ENCODE measurements around the gene SAMD10. TPM values are rescaled to one million over a fixed set of nuclear protein-coding genes. Genes with fewer than 3 reads are reported as not detected.
"Not testable (repeated sequence)": the region's sequence is repeated elsewhere in the genome, so short reads cannot be mapped to it uniquely, and the experiment has no call there.

Gene SAMD10
- total and polyA plus RNA-seq, 2 of the 8 experiments (the other 6 are each of a cell fraction or from before 2014, with no cell fraction given) = 3.0 to 5.2 TPM

DNA sequence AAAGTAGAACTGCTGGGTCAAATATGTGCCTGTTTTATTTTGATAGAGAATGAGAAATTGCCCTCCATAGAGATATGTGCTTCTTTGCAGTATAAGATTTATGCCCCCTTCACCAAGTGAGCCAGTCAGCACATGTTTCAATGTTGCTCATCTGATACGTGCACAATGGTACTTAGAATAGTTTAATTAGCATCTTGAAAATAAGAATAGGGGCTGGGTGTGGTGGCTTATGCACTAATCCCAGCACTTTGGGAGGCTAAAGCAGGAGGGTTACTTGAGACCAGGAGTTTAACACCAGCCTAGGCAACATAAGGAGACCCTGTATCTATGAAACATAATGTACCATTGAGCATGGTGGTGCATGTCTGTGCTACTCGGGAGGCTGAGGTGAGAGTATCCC is 36.2 kb upstream of the SAMD10 start (continued):
- no peak for TF ChIP-seq CEBPB (IDR thresholded peaks at IDR 0.05; ENCODE audit: low read depth, low read length)

DNA sequence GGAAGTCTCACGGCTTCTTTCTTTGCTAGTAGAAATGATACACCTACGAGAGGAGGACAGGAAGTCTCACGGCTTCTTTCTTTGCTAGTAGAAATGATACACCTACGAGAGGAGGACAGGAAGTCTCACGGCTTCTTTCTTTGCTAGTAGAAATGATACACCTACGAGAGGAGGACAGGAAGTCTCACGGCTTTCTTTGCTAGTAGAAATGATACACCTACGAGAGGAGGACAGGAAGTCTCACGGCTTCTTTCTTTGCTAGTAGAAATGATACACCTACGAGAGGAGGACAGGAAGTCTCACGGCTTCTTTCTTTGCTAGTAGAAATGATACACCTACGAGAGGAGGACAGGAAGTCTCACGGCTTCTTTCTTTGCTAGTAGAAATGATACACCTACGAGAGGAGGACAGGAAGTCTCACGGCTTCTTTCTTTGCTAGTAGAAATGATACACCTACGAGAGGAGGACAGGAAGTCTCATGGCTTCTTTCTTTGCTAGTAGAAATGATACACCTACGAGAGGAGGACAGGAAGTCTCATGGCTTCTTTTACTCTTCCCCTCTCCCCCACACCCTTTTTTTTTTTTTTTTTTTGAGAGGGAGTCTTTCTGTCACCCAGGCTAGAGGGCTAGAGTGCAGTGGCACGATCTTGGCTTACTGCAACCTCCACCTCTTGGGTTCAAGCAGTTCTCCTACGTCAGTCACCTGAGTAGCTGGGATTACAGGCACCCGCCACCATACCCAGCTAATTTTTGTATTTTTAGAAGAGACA is 33.1 kb upstream of the SAMD10 start:
- WGBS, 2 experiments (ENCODE audit: extremely low coverage in 1 of 2, insufficient coverage in 1 of 2, insufficient read length in 1 of 2, insufficient replicate concordance in 2 of 2, low coverage in 1 of 2, low lambda C conversion rate in 2 of 2, missing lambda C conversion rate in 1 of 2) = 88% methylated on average over 6 of the region's 20 CpGs; no CpG with 5 or more reads in 1 of the 2 experiments

More for the DNA sequence above, 33.1 kb upstream of the SAMD10 start:
- H3K4me2 ChIP-seq (ENCODE audit: insufficient read depth in 1 of 2, low read depth in 2 of 2, low read length in 2 of 2); H2BK120ac ChIP-seq (replicated peaks; ENCODE audit: low read depth, low read length); H3K23me2 ChIP-seq (ENCODE audit: low read depth, low read length); H4K20me1 ChIP-seq (replicated peaks in 1 of 2; ENCODE audit: control insufficient read depth in 1 of 2, insufficient read depth in 2 of 2, low read length in 2 of 2); POLR2A ChIA-PET (ENCODE audit: partially characterized antibody); H3K79me1 ChIP-seq (ENCODE audit: low read depth, low read length); H2BK12ac ChIP-seq (ENCODE audit: low read depth, low read length); H2BK20ac ChIP-seq (ENCODE audit: low read length); H3K27ac ChIP-seq (ENCODE audit: low read depth, low read length); H3K9ac ChIP-seq (replicated peaks in 1 of 4; ENCODE audit: extremely low read depth in 1 of 4, low read depth in 3 of 4, low read length in 3 of 4); H3K56ac ChIP-seq (replicated peaks; ENCODE audit: insufficient read length, low read depth, low read length); H2BK15ac ChIP-seq (ENCODE audit: low read length); H3K27me3 ChIP-seq (replicated peaks in 1 of 4; ENCODE audit: control insufficient read depth in 3 of 4, extremely low read depth in 1 of 4, insufficient read depth in 3 of 4, low read length in 3 of 4); H3K23ac ChIP-seq (ENCODE audit: insufficient read length); H2AK5ac ChIP-seq (ENCODE audit: low read depth, low read length); H2BK5ac ChIP-seq (ENCODE audit: low read depth, low read length); H4K91ac ChIP-seq (replicated peaks; ENCODE audit: insufficient read length, low read length); H3K4ac ChIP-seq (replicated peaks; ENCODE audit: insufficient read length, low read depth, low read length); DNase-seq (ENCODE audit: low read depth in 1 of 2, low spot score in 2 of 2); H3K4me3 ChIP-seq (ENCODE audit: extremely low read depth in 1 of 4, insufficient read depth in 2 of 4, low read depth in 3 of 4, low read length in 4 of 4); FAIRE-seq; H3K18ac ChIP-seq (ENCODE audit: extremely low read depth, low read length); H4K5ac ChIP-seq (ENCODE audit: insufficient read length, low read depth, low read length); H4K8ac ChIP-seq (ENCODE audit: extremely low read depth, insufficient read depth, low read length); H3K4me1 ChIP-seq (replicated peaks in 1 of 4; ENCODE audit: control insufficient read depth in 3 of 4, insufficient read depth in 4 of 4, low read length in 3 of 4); H3K79me2 ChIP-seq (ENCODE audit: control insufficient read depth in 1 of 2, insufficient read depth in 2 of 2, low read length in 2 of 2); H3K9me3 ChIP-seq (ENCODE audit: insufficient read depth in 2 of 2, low read depth in 1 of 2, low read length in 1 of 2); H3K14ac ChIP-seq (ENCODE audit: insufficient read length); H2AFZ ChIP-seq (ENCODE audit: low read length): not testable (repeated sequence)
- peaks cover 14 to 45% (median 32%) of the 10 kb centered on the region in 4 experiments; a peak in 7 of 8 replicates for H3K36me3 ChIP-seq (ENCODE audit: control insufficient read depth in 2 of 4, insufficient read depth in 4 of 4, low read length in 3 of 4)
- CTCF ChIA-PET (ENCODE audit: partially characterized antibody) = interaction anchor here (1.3 kb wide), 1 partner anchor 24 kb away, joined by 3 read pairs; the partner anchor contains the start of gene C20orf204

Measured in H1 (cell line).